ENCODE results near the gene KDM7A.

Gene KDM7A

DNA sequence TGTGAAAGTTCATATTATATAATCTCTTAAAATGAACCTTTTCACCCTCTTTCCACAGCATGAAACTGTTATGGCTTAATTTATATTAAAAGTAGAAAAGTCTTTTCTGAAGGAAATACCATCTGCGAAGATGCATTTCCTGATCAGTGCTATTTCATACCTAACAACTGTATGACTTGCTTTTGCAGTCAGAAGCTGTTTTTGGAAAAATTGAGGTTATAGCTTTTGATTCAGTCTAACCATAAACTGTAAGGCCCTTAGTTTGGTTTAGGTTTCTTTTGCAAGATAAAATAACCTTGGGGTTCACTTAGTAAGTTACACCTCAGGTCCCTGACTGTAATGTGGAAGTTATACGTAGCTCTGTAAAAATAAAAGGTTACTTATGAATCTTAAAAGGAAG is 91.3 kb downstream of the KDM7A start:
- no peak for TF ChIP-seq CTCF (IDR thresholded peaks at IDR 0.05; ENCODE audit: low read depth, low read length, missing control alignments)
- DNase-seq (ENCODE audit: low read depth), result no peak
- no peak overlapping the region for H3K4me3 ChIP-seq (ENCODE audit: low read depth, low read length)

- TF ChIP-seq CTCF (IDR thresholded peaks at IDR 0.05; ENCODE audit: low read depth, low read length, missing control alignments), result no peak
- DNase-seq (ENCODE audit: low read depth), result no peak
- H3K4me3 ChIP-seq (ENCODE audit: low read depth, low read length), result no peak overlapping the region
These were observed 91.8 kb downstream of the KDM7A start for GRCh38 chr7:140084972-140085371.

GRCh38 chr7:140084142-140084655 is 92.6 kb downstream of the KDM7A start:
- TF ChIP-seq CTCF (IDR thresholded peaks at IDR 0.05; ENCODE audit: low read depth, low read length, missing control alignments), result no peak
- DNase-seq (ENCODE audit: low read depth), result no peak
- no peak overlapping the region for H3K4me3 ChIP-seq (ENCODE audit: low read depth, low read length)

- no peak for DNase-seq (ENCODE audit: low read depth)
- H3K4me3 ChIP-seq (ENCODE audit: low read depth, low read length), result no peak overlapping the region
- TF ChIP-seq CTCF (IDR thresholded peaks at IDR 0.05; ENCODE audit: low read depth, low read length, missing control alignments), result no peak
These were observed 94.0 kb downstream of the KDM7A start for GRCh38 chr7:140082770-140083169.

GRCh38 chr7:140081774-140082425 is 94.9 kb downstream of the KDM7A start:
- H3K4me3 ChIP-seq (ENCODE audit: low read depth, low read length), result no peak overlapping the region
- no peak for DNase-seq (ENCODE audit: low read depth)
- no peak for TF ChIP-seq CTCF (IDR thresholded peaks at IDR 0.05; ENCODE audit: low read depth, low read length, missing control alignments)

GRCh38 chr7:140080919-140081318 is 95.9 kb downstream of the KDM7A start:
- no peak for TF ChIP-seq CTCF (IDR thresholded peaks at IDR 0.05; ENCODE audit: low read depth, low read length, missing control alignments)
- H3K4me3 ChIP-seq (ENCODE audit: low read depth, low read length), result no peak overlapping the region
- no peak for DNase-seq (ENCODE audit: low read depth)

DNA sequence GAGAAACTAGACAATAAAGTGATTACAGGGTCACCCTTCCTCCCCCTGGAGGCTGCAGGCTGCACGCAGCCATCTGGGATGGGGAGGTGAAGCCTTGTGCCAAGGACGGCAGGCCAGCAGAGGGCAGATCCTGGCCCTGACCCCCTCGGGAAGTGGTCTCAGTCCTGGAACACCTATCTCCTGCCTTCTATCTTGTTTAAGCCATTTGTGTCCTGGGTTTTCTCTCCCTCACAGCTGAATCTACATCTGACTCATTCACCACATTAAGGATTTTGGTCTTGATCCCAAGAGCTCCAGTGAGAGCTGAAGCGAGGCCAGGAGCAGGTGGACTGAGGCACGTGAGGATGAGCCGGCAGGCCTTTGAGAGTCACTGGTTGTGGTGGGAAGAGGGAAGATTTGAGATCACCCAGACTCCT is 97.7 kb downstream of the KDM7A start:
- TF ChIP-seq CTCF (IDR thresholded peaks at IDR 0.05; ENCODE audit: low read depth, low read length, missing control alignments), result peak; percentile 20
- no peak for DNase-seq (ENCODE audit: low read depth)
- no peak overlapping the region for H3K4me3 ChIP-seq (ENCODE audit: low read depth, low read length)
